Fibroblast of skin of left biceps (primary cell): ENCODE results near the gene FDX2.

Source experiments
- DNase-seq, 2 experiments: peaks; one replicate each; pipeline ENCODE4 v3.0.0-alpha.2; 2013; ENCODE audit warnings: low read depth in 2 of 2

Gene FDX2

DNA sequence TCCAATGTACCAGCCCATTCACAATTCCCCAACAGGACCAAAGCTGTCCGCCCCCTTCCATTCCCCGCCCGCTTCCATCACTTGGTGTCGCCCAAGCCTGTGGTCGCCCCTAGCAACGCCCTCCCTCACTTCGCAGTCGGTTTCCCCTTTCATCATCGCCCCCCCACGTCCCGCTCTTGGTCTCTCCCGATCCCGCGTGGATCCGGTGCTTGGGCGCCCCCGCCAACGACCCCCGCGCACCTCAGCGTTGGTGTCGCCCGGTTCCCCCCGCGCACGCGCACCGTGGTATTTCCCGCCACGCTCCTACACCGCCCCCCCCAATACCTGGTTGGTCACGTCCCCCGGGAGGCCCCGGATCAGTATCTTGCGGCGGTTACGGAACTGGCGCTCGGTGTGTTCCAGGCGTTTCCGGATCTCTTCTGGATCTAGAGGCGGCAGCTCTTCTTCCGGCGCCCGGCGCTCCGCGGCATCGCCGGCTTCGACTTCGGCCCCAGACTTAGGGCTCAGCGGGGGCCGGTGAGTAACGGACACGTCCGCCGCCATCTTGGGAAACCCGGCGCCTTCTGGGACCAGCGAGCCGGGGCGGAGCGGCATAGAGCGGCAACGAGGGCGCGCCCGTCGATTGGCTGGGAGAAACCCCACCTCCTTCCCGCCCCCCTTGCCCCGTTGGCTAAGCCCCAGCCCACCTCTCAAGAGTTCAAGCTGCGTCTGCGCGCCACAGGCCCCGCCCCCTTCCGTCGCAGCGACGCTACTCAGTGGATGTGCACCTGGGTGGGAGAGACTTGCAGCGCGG is 17.3 kb upstream of the FDX2 start, which contains the start of gene RAVER1:
Gene RAVER1, minus strand, starts transcription at position 565 of the 793 bp plus-strand sequence. Its CDS starts 22 bp downstream, at position 543.
- DNase-seq: peak; percentile 90 to 92

DNA sequence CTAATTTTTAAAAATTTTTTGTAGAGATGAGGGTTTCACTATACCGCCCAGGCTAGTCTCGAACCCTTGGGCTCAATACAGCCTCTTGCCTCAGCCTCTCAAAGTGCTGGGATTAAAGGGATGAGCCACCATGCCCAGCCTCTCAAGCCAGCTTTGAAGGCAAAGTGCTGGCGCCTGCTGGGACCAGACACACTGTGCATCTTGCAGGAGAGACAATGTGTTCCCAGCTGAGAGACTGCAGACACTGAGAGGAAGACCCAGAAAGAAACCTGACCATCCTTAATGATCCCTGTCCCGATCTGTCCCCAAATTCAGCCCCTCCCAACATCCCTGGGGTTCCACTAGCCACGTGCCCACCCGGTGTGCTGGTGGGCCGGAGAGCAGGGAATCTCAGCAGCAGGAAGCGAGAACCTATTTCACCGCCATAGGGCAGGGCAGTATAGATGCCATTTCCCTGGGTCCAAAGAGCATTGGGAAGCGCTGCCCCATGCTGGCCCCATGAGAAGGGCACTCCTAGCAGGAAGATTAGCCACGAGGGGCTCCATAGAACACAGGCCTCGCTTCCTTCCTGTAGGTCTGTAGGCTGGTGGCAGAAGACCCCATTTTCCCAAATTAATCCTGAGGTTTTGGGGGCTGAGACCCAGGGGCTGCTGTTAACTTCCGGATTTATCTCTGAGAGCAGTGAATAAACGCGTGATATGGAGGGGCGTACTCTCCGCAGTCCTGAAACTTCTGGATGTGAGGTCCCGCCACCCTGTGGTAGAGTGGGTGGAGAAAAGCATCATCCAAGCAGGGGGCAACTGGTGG is 16.5 kb upstream of the FDX2 start:
- no peak for DNase-seq

DNA sequence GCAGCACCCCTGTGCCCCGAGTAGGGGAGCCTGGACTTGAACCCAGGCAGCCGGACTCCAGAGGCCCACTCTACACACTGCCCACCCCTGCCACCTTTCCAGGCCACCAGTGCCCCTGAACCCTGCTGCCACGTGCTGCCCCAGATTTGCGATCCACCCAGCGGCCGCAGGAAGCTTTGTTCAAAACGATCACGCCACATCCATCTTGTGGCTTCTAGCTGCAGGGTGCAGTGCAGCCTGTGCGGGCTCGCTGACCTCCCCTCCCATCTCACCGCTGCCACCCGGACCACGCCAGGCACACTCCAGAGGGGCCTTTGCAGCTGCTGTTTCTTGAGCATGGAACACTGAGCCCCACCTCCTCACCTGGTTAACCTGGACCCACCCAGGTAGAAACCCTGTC is 13.7 kb upstream of the FDX2 start:
- DNase-seq: no peak

DNA sequence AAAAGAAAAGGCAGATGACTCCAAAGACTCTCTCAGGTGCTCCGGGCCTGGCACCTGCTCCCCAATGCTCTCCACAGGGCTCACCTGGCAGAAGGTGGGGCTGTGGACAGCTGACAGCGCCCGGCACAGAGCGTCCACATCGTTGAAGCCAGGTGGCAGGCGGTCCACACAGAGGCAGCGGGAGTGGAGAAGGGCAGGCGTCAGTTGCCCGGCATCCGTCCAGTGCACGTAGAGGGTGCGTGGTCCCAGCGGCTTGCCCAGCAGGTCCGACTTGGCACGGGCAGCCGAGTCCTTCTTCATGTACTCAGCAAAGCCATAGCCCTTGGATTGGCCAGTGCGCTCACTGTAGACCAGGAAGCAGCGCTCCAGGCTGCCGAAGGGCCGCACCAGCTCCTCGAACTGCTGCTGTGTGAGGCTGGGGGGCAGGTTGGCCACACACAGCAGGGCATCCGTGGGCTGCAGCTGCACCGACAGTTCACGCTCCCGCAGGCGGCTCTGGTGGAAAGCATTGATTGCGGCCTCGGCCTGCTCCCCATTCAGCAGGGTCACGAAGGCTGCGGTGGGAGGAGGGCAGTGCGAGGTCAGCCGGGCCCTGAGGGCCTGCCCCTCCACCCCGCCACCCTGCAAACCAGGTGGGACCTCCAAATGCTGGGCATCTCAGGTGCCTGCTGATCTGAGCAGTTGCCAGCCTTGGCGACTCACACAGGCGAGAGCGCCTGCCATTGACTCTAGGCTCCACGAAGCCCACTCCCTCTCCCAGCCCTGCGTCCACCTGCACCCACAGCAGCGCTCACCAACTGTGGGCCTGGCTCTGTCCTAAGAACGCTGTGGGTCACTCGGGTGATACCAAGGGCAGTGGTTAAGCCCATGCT is 13.0 kb upstream of the FDX2 start:
- DNase-seq: no peak

DNA sequence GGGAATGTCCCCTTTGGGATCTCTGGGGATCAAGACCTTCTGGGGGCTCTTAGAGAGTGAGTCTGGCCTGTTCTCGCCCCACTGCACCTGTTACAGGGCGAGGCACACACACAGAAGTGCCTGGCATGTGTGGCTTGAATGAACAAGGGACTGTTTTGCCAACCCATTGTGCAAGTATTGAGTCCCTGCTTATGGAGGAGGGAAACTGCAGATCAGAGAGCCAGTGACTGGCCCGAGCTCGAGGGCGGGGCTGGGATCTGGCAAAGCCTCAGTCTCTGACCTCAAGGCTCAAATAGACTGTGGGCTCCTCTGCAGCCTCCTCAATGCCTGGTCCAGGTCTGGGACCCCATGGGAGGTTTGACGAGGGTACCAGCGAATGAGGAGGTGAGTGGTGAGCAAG is 12.0 kb upstream of the FDX2 start:
- DNase-seq: no peak

DNA sequence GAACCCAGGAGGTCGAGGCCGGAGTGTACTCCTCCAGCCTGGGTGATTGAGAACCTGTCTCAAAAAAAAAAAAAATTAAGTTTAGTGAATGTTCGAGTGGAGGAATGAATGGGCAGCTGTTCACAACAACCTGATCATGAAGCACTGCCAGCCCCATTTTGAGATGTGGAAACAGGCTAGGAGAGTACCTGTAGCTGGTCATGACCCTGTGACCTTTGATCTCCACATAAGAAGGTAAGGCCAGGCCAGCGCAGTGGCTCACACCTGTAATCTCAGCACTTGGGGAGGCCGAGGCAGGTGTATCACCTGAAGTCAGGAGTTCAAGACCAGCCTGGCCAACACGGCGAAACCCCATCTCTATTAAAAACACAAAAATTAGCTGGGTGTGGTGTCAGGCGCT is 9.9 kb upstream of the FDX2 start:
- DNase-seq: no peak

DNA sequence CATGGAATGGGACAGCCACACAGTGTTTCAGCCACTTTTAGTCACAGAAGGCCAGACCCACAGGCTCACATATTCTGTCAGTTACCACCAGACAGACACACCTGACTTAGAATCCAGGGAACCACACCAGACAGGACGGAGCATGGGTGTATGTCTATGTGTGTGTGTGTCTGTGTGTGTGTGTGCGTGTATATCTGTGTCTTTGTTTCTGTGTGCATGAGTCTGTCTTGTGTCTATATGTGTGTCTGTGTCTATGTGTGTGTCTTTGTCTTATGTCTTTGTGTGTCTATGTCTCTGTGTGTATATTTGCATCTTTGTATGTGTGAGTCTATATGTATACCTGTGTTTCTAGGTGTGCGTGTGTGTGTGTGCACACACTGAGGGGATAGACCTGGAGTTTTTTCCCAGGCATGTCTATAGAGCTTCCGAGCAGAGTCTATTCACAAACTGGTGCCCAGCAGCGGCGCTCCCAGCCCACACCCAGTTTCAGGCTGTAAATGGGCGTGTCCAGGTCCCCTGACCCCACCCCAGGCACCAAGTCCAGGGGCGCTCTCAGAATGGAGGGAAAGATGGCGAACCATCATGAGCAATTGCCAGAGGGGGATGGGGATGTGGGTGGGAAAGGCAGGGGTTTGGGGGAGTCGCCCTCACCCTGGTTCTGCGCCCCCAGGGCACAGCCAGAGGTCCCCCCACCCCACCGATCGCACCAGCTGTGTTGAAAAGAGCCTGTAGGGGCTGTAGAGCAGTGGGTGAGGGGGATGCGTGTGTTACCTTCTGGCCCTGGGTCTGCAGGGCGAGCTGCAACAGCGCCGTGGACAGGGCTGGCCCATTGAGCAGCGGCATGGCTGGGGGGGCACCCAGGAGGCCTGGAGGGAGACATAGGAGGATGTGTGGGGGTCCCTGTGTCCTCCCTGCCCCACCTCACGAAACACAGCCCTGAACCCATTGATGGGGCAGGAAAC is 6.3 kb upstream of the FDX2 start:
- no peak for DNase-seq

DNA sequence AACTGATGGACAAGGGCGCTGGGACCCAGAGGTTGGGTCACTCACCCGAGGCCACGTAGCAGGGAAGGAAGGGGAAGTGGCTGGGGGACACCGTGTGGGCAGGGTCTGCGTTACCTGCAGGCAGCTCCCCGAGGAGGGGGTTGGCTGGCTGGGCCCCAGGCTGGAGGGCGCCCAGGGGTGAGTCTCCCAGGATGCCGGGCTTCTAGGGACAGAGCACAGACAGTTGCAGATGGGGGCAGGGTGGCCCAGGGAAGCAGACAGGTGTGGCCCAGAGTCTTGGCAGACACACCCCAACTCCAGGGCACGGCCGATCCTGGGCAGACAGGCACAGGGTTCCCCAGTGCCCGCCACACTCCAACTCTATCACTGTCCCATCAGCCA is 5.6 kb upstream of the FDX2 start:
- DNase-seq: no peak

DNA sequence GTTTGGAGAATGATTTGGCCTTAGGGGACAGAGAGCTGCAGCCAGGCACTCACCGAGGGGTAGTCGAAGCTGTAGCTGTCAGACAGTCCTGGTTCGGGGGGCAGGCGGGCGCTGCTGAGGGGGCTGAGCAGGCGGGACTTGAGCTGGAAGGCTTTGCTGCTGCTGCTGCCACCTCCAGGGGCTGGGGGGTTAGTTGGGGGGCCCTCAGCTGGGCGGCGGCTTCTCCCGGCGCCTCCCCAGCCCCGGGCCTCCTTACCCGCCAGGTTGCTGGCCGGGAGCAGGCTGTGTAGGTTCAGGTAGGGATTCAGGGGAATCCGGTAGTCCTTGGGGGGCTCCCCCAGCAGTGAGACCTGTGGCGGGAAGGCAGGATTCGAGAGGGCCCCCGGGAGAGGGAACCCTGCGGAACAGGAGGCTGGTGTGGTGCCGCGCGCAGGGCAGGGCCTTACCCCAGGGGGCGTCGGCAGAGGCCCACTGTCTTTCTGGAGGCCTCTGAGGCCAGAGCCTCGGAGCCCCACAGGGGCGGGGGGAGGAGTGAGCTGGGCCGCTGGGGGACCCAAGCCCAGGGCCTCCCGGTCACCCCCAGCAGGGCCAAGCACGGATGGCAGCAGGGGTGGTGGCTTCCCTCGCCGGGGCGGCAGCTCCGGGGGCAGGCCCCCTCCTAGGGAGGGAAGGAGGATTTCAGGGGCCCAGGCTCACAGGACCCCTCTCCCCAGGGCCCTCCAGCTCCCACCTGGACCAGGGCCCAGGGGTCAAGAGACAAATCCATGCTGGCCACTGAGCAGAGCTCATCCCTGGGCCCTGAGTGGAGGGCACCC is 5.0 kb upstream of the FDX2 start:
- DNase-seq: no peak

DNA sequence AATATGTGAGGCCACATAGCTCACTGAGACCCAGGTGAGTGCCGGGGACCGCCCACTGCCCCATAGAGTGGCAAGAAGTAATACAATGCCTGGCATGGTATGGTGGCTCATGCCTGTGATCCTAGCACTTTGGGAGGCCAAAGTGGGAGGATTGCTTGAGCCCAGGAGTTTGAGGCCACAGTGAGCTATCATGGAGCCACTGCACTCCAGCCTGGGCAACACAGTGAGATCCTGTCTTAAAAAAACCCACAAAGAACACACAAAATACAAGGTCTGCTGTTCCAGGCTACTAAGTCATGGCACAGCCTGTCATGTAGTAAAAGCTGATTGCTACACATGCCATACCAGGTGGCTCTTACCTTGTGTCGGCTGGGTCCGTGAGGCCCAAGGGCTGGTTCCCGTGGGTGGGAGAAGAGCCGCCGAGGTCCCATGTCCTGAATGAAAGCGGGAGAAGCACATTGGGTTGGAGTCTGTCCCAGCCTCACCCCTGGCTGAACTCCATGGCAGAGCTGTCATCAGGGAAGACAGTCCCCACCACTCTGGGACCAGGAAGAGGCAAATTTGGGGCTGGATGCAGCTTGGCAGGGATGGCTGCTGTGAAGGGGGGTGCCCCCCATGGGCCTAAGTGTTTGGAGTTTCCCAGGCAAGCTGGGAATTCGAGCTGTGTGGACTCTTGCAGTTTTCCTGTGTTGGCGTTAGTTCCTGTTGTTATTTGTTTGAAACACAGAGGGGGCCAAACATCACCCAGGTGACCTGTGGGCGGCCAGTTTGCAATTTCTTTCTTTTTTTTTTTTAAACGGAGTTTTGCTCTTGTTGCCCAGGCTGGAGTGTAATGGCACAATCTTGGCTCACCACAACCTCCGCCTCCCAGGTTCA is 3.2 kb upstream of the FDX2 start:
- no peak for DNase-seq

DNA sequence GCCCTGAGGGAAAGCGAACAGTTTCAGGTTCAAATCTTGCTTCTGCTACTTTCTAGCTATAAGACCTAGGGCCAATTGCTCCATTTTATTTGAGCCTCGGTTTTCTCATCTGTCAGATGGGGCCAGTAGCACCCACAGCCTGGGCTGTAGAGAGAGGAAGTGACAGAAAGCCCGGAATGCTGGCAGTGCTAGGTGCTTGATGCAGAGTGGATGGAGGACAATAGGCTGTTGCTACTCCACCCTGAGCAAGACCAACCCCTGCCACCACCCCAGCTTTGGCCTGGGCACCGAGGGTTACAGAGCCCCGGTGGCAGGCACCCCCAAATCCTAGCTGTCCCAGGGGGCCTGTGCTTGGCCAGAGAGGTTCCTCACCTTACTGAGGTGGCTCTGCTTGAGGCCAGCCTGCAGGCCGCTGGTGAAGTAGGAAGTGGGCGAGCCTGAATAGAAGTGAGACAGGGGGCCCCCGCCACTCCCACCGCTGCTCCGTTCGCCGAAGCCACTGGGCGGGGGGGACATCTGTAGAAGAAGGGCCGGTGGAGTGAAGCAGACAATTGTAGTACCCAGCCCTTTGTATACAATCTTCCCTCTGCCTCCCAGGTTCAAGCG is 2.1 kb upstream of the FDX2 start:
- no peak for DNase-seq

DNA sequence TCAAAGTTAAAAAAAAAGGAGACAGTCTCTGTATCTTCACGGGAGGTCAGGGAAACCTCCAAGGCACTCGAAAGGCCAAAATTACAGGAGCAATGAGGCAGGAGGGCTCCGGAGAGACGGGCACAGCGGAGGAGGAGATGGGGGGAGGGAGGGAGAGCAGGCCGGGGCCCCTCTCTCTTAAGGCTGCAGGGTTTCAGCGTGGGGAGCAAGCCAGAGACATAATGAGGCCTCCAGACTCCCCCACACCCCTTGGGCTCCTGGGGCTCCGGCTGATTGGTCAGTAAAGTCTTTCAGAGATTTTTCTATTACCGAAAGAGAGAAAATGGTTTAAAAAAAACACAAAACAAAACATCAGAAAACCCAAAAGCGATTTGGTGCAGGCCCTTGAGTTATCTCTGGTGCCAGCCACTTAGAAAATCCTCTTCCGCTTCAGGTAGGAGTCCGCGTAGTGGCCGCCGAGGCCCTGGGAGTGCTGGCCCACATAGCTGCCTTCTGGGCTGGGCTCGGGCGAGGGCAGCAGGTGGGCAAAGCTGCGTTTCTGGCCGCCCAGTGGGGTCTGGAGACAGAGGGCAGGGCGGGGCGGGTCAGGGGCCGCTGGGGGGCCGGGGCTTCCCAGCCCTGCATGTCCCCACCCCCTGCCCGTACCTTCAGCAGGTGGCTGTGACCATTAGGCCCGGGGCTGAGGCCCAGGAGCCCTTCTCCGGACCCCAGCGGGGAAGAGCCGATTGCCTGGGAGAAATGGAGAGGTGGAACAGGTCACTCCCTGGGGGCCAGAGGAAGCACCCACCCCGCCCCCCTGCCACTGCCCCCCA is 1.4 kb upstream of the FDX2 start:
- no peak for DNase-seq

DNA sequence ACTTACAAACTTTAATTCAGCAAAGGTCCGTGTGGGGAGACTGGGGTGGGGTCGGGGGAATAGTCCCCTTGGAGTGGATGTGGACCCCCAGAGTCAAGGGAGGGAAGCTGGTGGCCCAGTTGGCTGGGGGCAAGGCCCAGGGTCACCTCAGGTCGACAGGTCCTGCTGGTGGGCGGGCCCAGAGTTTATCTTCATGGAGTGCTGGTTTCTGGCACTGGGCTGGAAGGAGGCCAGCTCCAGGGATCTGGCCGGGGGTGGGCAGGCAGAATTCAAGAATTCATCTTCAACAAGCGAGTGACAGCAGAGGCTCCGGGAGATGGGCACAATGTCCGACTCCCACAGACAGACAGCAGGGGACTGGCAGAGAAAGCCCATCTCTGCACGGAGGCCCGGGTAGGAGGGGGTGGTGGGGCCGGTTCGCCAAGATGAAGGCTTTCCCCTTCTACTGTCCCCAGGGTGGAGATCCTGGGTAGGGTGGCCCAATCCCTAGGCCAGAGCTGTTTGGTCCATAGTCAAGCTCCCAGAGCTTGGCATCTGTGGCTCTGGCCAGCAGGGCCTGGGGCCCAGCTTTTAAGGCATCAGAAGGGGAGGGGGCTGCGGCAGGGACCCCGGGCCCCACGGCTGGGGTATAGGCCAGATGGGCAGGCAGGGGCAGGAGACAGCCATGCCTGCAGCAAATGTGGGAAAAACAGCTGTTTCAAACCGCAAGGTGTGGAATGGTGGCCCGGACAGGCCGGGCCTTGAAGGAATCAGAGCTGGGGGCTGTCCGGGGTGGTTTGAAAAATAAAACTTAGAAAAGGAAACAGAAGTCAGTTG is 622 bp upstream of the FDX2 start:
- no peak for DNase-seq

DNA sequence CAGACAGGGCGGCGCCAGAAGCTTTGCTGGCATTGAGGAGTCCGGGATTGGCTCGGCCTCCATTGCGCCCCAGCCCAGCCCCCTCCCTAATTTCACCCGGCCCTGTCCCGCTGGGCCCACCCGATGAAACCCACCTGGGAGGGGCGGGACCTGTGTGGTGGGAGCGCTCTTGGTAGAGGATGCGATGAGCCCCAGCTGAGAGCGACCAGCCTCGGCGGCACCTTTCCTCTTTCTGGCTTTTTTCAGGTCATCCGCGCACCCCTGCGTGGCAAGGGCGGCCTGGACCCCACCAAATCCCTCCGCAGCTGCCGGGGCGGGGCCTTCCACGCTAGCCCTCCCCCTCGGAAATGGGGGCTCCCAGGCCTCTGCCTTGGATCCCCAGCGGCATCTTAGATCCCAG is 6.4 kb downstream of the FDX2 start, which contains the start of gene ZGLP1:
Gene ZGLP1, minus strand, starts transcription at position 393 of the 400 bp plus-strand sequence.
- DNase-seq: no peak

DNA sequence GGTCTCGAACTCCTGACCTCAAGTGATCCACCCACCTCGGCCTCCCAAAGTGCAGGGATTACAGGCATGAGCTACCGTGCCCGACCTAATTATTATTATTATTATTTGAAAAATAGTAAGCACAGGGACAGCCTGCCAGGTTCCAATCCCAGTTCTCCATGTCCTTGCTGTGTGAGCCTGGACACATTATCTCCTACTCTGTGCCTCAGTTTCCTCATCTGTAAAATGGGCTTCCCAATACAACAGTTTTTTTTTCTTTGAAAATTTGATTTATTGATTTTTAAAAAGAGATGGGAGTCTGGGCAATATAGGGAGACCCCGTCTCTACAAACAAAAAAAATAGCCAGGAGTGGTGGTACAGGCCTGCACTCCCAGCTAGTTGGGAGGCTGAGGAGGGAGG is 9.5 kb downstream of the FDX2 start:
- no peak for DNase-seq

DNA sequence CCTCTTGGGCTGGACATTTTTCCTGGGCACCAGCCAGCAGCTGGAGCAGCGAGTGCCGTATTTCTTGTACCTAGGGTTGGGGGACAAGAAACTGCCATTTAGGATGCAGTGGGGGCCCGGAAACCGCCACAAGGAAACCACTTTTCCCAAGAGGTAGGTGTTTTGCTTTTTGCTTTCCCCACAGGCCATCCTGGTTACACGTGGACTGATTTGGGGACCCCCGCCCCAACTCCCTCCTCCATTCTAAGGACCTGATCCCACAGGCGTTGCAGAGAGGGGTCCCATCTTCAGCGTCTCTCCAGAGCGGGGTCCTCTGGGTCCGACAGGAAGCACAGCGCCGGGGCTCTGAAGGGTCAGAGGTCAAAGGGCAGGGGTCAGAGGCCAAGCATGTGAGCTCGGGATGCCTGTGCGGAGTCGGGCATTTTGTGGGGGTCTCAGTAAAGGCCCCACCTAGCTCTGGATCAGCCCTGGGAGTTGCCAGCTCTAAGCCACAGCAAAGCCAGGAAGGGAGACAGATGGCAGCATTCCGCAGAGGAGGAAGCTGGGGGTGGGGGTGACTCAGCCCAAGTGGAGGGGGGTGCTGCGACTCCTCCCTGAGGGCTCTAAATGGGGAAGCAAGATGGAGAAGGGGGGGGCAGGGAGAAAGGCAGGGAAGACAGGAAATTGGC is 10.5 kb downstream of the FDX2 start:
- peak; percentile 33 for DNase-seq
